Renal cortex interstitium (tissue), 11 donors: ENCODE data around the gene C11orf68. TPM values are rescaled to one million over a fixed set of nuclear protein-coding genes. Genes with fewer than 3 reads are reported as not detected.

ENCODE experiments used
- DNase-seq, 11 donors: peaks; one replicate each; pipeline ENCODE4 v3.0.0-alpha.2; 2013; ENCODE audit warnings: low read depth in 9 of 11, low spot score in 4 of 11; ENCODE audit errors: extremely low read depth in 1 of 11
- polyA plus RNA-seq, 3 donors: library from polyadenylated mRNA; unstranded; fragments of 120-200 nt; gene quantifications; one replicate each; pipeline ENCODE4 v1.2.1, GENCODE V29; 2013; ENCODE audit not compliant: insufficient read length in 3 of 3

C11orf68 gene
- polyA plus RNA-seq, 3 donors, result 30.9 to 41.8 (median 33.3) TPM

DNA sequence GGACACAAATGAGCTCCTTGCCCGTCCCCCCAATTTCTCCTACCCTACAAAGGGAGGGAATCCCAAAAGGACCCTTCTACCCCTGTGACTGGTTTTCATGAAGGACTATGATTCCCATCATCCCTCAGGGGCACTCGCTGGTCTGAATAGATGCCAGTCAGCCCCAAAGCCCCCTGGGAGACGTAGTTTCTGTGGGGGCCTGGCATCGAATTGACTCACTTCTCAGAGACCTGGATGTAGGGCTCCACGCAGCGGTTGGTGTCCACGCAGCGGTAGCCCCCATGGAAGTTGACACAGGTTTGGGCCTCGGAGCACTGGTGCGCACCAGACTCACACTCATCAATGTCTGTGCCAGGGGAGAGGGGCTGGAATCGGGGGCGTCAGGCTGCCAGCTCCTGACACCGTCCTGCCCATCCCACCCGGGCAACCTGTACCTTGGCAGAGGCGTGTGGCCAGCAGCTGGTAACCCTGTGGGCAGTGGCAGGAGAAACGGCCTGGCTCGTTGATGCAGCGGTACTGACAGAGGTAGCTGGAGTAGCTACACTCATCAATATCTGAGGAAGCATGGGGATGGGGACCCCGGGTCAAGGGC is 50.7 kb downstream of the C11orf68 start:
- no peak for DNase-seq

DNA sequence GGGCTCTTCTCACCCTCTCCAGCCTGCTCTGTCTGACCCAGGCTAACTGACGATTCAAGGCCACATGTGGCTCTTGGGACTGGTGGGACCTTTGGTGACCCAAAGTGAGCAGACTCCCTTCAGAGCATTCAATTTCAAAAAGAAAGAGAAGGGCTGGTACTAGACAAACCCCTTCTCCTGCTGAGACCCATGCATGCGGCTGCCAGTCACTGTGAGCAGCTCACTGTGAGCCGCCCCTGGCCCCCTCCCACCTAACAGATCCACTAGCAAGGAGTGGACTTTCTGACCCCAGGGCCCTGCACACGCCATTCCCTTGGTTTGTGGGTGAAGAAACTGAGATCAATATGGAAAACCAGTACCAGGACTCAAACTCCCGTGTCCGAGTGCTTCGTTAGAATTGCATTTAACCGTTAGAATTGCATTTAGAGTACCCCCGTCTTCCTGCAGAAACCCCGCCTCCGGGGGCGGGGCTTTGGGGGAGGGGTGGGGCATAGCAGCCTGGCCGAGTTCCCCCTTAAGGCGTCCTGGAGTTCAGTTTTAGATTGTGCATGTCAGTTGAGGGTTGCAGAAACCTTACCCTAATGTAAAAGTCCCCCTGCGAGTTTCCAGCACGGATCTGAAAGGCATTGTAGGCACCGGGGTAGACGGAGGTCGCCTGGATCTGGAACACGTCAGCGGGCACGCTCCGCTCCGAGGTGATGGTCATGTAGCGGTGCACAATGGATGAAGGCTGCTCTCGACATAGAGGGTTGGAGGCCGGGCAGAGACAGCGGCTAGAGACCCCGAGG is 51.4 kb downstream of the C11orf68 start:
- no peak for DNase-seq

Other genes with a start within 250 kb of the C11orf68 start
- 10 to 100 TPM; 66.1 to 73.8 (median 72.0) TPM for gene KAT5, start 206.8 kb downstream of the C11orf68 start, polyA plus RNA-seq
- gene RNASEH2C, start 198.3 kb downstream of the C11orf68 start, polyA plus RNA-seq, result 10 to 100 TPM; 36.1 to 53.4 (median 42.0) TPM
- gene AP5B1, start 138.1 kb downstream of the C11orf68 start, polyA plus RNA-seq, result 10 to 100 TPM in 1 of 3 donors, 1 to 10 TPM in 2; 5.7 to 10.3 (median 7.6) TPM
- 10 to 100 TPM in 2 of 3 donors, 1 to 10 TPM in 1; 9.6 to 15.0 (median 14.0) TPM for gene OVOL1, start 132.0 kb downstream of the C11orf68 start, polyA plus RNA-seq
- gene SNX32, start 85.1 kb downstream of the C11orf68 start, polyA plus RNA-seq, result 1 to 10 TPM; 1.4 to 3.7 (median 2.2) TPM
- gene CFL1, start 60.9 kb downstream of the C11orf68 start, polyA plus RNA-seq, result 100 to 1,000 TPM; 728 to 948 (median 744) TPM
- 10 to 100 TPM; 45.6 to 62.3 (median 56.6) TPM for gene MUS81, start 58.6 kb downstream of the C11orf68 start, polyA plus RNA-seq
- 100 to 1,000 TPM in 2 of 3 donors, 10 to 100 TPM in 1; 87.9 to 129 (median 127) TPM for gene EFEMP2, start 46.3 kb downstream of the C11orf68 start, polyA plus RNA-seq
- 1 to 10 TPM in 2 of 3 donors, under 1 TPM in 1; 0.47 to 1.3 (median 1.0) TPM for gene CTSW, start 39.2 kb downstream of the C11orf68 start, polyA plus RNA-seq
- gene FIBP, start 30.6 kb downstream of the C11orf68 start, polyA plus RNA-seq, result 10 to 100 TPM; 88.2 to 94.0 (median 92.2) TPM
- 10 to 100 TPM in 2 of 3 donors, 1 to 10 TPM in 1; 5.7 to 17.4 (median 11.1) TPM for gene CCDC85B, start 28.4 kb downstream of the C11orf68 start, polyA plus RNA-seq
- gene FOSL1, start 18.7 kb downstream of the C11orf68 start, polyA plus RNA-seq, result under 1 TPM; 0.07 to 0.24 (median 0.20) TPM
- gene DRAP1, start 364 bp upstream of the C11orf68 start, polyA plus RNA-seq, result 100 to 1,000 TPM in 1 of 3 donors, 10 to 100 TPM in 2; 73.3 to 109 (median 88.0) TPM
- under 1 TPM; 0.19 to 0.21 (median 0.20) TPM for gene TSGA10IP, start 26.4 kb upstream of the C11orf68 start, polyA plus RNA-seq
- 10 to 100 TPM; 40.4 to 60.6 (median 52.2) TPM for gene SART1, start 42.7 kb upstream of the C11orf68 start, polyA plus RNA-seq
- 10 to 100 TPM; 26.3 to 30.3 (median 28.4) TPM for gene EIF1AD, start 83.1 kb upstream of the C11orf68 start, polyA plus RNA-seq
- 100 to 1,000 TPM; 224 to 286 (median 277) TPM for gene BANF1, start 83.4 kb upstream of the C11orf68 start, polyA plus RNA-seq
- not detected for gene CST6, start 92.9 kb upstream of the C11orf68 start, polyA plus RNA-seq
- not detected for gene CATSPER1, start 107.4 kb upstream of the C11orf68 start, polyA plus RNA-seq
- 1 to 10 TPM; 3.6 to 6.7 (median 6.6) TPM for gene GAL3ST3, start 130.1 kb upstream of the C11orf68 start, polyA plus RNA-seq
- 100 to 1,000 TPM; 237 to 257 (median 251) TPM for gene SF3B2, start 133.3 kb upstream of the C11orf68 start, polyA plus RNA-seq
- 10 to 100 TPM; 48.0 to 59.2 (median 53.1) TPM for gene PACS1, start 151.2 kb upstream of the C11orf68 start, polyA plus RNA-seq